Measurements from ENCODE around the gene DUS3L.

The DUS3L gene

DNA sequence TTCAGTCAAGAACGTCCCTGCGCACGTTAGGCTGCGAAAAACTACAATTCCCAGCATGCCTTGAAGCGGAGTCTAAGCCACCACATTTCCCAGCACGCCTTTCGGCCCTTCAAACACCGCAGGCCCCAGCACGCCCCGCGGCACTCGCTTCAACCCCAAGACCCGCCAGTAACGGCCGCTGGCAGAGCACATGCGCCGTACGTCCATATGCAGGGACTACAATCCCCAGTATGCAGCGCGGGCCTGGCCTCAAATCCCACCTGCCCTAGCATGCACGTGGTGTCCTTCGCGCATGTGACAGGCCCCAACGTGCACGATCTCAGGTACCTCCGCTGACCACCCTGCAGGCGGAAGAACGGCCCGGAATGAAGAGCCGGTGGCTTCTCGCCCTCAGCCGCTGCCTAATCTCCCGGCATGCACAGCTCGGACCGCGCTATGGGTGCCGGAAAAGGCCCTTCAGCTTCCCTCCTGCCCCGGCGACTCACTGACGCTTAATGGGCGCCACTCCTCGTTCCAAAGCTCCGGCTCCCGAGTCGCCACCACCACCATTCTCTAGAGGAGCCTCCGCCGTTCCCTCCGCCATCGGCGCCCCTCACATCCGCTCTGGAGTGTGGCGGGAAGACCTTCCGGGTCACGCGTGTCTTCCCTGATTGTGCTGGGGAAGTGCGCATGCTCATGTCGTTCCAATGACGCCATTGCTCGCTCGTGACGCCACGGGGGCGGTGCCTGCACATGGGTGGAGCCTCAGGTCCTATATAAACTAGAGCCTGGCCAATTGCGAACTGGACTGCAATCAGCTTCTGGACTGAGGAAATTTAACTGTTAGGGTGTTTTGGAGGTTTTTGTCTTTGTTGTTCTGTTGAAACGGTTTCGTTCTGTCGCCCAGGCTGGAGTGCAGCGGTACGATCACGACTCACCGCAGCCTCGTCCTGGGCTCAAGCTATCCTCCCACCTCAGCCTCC, at the start of gene DUS3L:
Gene DUS3L, minus strand, starts transcription at position 605 of the 962 bp plus-strand sequence. Its CDS starts 22 bp downstream, at position 583.
- DNase-seq (ENCODE audit: low spot score), result peak; percentile 98

DNA sequence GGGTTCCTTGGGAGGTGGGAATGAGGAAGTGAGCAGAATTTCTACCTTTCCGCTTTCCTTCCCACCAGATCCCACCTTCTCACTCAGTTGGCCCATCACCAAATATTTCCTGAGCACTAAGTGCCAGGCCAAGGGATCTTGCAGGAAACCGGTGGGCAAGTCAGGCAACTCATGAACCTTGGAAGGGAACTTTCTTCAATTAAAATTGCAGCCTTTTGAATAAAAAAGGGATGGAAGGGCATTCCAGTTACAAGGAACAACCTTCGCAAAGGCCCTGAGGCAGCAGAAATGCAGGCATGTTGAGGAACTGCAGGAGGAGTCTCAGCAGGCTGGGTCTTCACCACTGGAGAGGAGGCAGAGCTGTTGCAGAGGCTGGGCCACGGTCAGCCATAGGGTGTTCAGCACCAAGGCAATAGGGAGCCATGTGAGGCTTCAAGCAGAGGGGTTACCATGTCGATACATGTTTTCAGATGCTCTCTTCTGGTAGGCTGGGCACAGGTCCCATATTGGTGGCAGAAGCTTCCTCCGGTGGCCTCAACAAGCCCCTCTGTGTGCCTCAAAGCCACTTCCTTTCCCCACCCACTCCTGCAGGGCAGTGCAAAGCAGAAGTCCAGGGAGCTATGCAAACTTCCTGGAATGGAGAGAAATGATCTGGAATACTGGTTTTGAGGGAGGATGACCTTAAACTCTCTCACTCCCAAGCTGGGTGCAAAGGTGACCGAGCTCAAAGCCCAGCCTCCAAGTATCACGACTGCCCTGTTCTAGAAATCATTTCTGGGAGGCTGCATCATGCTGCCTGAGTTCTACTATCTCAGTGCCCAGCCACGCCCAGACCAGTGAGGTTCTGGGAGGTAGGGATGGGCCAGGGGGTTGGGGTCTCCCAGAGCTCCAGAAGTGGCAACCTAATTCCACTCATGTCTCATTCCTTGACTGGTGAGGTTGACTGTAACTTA, 48.4 kb upstream of the DUS3L start, which contains the start of gene FUT6:
Gene FUT6, minus strand, starts transcription at position 638 of the 953 bp plus-strand sequence. CDS start 7,135 bp downstream, outside the sequence.
- no peak for DNase-seq (ENCODE audit: low spot score)

DNA sequence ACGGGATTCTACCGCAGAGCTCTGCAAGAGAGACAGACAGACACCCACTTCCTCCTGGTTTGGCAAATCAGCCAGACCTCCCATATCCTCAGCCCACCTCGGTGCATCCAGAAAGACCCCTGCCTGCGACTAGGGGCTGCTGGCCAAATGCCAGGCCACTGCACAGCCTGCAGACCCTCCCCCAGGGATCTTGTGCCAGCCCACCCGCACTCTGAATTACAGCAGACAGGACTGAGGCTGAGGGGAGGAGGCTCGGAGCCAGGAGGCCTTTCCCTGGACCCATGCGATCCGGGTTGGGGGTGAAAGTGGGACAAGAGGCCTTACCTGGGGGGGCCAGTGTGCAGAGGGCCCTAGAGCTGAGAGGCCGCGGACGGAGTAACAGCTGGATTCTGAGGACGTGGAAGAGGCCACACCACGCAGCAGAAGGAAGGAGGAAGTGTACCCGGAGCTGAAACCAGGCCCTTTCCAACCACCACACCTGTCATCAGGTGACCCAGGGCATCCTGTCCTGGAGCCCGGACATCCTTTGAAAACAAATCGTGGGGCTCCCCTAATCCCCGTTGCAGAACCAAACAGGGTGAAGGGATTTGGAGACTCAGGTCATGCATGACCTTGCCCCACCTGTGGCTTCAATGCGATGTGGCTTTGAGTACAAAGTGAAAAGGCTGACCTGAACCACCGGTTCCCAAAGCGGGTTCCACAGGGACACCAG, 47.5 kb upstream of the DUS3L start:
- DNase-seq (ENCODE audit: low spot score), result no peak

GRCh38 chr19:5837761-5838352, 46.9 kb upstream of the DUS3L start:
- DNase-seq (ENCODE audit: low spot score), result no peak

DNA sequence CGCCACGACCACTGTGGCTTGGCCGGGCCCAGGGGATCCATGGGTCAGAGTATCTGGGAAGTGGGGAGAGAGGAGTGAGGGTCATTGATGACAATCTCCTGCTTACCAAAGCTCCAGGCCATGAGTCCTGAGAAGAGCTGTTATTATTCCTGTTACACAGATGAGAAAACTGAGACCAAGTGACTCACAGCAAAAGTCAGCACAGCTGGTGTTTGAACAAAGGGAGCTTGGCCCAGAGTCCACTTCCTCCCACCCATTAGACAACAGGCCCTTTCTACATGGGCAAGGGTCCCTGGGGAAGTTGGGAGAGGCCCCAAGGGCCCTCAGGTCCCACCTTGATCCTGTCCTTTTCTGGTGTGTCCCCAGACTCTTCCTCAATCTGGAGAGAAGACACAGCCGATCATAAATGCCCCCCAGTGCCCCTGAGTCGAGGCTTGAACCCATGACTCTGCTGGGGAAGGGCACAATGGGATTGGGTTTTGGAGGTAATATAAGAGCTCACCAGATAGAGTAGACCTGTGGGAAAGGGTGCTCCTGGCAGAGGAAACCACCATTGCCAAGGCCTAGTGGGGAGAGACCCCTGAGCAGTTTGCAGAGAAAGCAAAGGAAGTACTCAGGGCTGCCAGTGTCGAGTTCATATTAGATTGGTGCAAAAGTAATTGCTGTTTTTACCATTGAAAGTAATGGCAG, 41.7 kb upstream of the DUS3L start:
- no peak for DNase-seq (ENCODE audit: low spot score)

GRCh38 chr19:5832061-5832460, 41.1 kb upstream of the DUS3L start:
- no peak for DNase-seq (ENCODE audit: low spot score)

DNA sequence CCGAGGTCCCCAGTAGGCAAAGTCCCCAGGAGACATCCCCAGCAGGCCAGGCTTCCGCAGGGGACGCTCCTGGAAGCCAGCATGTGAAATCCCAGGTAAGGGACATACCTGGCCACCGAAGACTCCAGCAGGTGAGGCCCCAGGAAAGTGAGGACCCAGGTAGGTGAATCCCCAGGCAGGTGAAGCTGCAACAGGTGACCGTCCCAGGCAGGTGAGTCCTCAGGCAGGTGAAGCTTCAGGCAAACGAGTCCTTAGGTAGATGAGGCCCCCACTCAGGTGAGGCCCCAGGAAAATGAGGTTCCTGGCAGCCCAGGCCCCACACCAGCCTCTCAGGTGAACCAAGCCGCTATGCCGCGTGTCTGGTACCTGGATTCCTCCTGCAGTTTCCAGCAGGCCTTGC, 40.2 kb upstream of the DUS3L start:
- DNase-seq (ENCODE audit: low spot score), result no peak

GRCh38 chr19:5829567-5830310, 38.8 kb upstream of the DUS3L start:
- no peak for DNase-seq (ENCODE audit: low spot score)

DNA sequence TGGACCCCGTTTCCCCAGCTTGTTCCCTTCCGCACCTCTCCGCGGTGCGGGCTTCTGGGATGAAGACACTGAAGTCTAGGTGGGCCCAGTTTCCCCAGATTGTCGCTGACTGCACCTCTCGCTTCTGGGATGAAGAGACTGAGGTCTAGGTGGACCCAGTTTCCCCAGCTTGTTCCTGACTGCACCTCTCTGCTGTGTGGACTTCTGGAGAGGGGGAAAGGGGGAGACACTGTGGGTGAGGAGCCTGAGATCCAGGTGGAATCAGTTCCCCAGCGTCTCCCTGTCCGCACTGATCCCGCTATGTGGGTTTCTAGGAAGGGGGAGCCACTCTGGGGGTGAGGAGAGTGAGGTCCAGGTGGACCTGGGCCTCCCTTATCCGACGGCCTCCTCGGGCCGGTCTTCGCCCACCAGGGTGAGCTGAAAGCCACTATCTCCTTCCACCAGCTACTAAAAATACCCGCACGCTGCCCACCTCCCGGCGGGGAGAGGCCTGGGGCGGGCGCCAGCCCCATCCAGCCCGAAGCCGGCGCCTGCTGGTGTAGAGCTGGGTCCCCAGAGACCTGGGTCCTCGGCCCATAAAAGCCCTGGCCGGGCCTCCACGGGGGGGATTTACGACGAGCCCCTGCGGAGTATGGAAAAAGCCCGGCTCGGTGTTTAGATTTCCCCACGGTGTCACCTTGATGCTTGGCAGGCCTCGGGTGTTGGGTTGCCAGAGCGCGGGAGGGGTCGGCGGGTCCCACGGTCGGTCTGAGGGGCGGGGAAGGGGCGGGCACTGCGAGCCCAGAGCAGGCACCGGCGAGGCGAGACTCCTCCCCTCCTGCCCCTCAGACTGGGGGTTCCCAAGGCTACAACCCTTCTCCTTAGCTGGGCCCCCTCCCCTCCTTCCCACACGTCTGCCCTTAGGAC, 38.0 kb upstream of the DUS3L start:
- DNase-seq (ENCODE audit: low spot score), result peak; percentile 68

- peak; percentile 94 for DNase-seq (ENCODE audit: low spot score)
Observed at GRCh38 chr19:5827891-5828660, 37.1 kb upstream of the DUS3L start.

- no peak for DNase-seq (ENCODE audit: low spot score)
Observed at GRCh38 chr19:5827342-5827890, 36.5 kb upstream of the DUS3L start.

- DNase-seq (ENCODE audit: low spot score), result peak; percentile 59
Observed at GRCh38 chr19:5826531-5827341, 35.8 kb upstream of the DUS3L start.

DNA sequence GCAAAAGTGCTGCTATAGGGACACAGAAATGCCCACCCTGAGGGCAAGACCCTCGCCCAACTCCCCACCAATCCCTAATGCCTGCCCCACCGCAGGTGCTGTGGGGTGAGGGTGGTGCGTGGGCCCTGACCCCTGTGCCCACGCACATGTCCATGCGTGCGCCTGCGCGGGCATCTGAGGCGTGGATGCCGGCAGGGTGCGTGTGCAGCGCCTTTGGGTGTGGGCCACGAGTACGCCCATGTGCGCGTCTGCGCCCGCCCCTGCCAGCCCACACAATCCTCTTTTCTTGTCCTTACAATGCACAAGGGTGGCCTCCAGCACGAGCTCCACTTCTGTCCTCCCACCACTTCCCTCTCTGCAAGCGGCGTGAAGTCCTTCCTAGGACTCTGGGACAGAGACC, 34.2 kb upstream of the DUS3L start:
- DNase-seq (ENCODE audit: low spot score), result no peak

DNA sequence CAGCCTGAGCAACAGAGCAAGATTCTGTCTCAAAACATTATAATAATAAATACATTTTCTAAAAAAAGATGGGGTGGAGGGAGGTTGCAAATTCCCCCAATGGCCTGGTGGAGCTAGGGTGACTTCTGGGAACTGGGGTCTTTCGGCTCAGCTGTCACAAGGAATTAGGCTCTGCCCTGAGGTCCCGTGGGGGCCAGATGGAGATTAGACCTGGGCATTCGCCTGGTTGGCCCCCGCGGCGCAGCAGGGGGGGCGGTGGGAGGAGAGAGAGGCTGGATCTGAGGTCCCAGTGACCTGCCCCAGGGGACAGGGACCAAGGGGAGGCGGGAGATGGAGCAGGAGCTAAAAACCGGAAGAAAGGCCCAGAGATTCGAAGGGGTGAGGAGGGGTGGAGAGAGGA, 33.8 kb upstream of the DUS3L start:
- DNase-seq (ENCODE audit: low spot score), result no peak

- DNase-seq (ENCODE audit: low spot score), result peak; percentile 82
Observed at GRCh38 chr19:5823579-5824281, 32.8 kb upstream of the DUS3L start.

GRCh38 chr19:5822181-5822844, 31.4 kb upstream of the DUS3L start:
- no peak for DNase-seq (ENCODE audit: low spot score)

Data from HuH-7 (cell line).